K562 (cell line): ENCODE data around the gene NRIP2. TPM values are rescaled to one million over a fixed set of nuclear protein-coding genes. Genes with fewer than 3 reads are reported as not detected.

Experiments
- ATAC-seq: fragments of 200-7000 bp; cut with Tn5 transposase; 3 replicates; pipeline ENCODE4 v1.9.1; 2020; ENCODE audit warnings: moderate library complexity
- BruUV-seq: library from RNA; stranded (reverse); fragments of 400-500 nt; replicated peaks from 2 replicates; lab custom pipeline; 2021; lab: Mats Ljungman, UMichigan
- CTCF ChIA-PET: fragments of 300-600 bp; formaldehyde crosslinking; extraction: SDS; loops from one replicate; lab custom pipeline; 2021; ENCODE audit warnings: low intra/inter-chr PET ratio; lab: Yijun Ruan, JAX
- POLR2A ChIA-PET: fragments of 300-600, 350-650 bp; sonication (Branson Sonifier 250); formaldehyde crosslinking; extraction: SDS; loops from one replicate; lab custom pipeline; 2021; ENCODE audit warnings: antibody characterized with exemption, inconsistent platforms; lab: Yijun Ruan, JAX
- DNase-seq, 4 experiments: peaks; one replicate each; pipeline versions ENCODE4 v3.0.0 to v3.0.0-alpha.2; 2011 to 2018; ENCODE audit warnings: low spot score in 3 of 4, mixed read lengths in 3 of 4; ENCODE audit errors: extremely low read depth in 1 of 4
- FAIRE-seq: peaks from 2 replicates; lab custom pipeline; 2011; peaks lifted over from hg19 to GRCh38; lab: Jason Lieb, UNC
- H2AFZ ChIP-seq: 2 replicates; pipeline ENCODE4 v1.6.0; 2011; ENCODE audit warnings: low read depth, low read length, control low read depth, inconsistent platforms
- H3K27ac ChIP-seq: fragments of 200-600 bp; 3 replicates; pipeline ENCODE4 v1.8.0; 2011; ENCODE audit warnings: low read depth, mild to moderate bottlenecking, control low read depth, inconsistent platforms, low read length, moderate library complexity, mixed read lengths; ENCODE audit errors: extremely low read depth
- H3K27me3 ChIP-seq, 2 experiments: fragments of 300-600 bp in 1 of 2; 2 replicates in 1 of 2; 3 replicates in 1 of 2; pipeline versions ENCODE4 v1.6.0 to v1.8.0; 2011; ENCODE audit warnings: inconsistent platforms in 2 of 2, low read length in 2 of 2, mild to moderate bottlenecking in 1 of 2, mixed read lengths in 1 of 2, moderate library complexity in 1 of 2; ENCODE audit not compliant: control insufficient read depth in 2 of 2, insufficient read depth in 2 of 2
- H3K36me3 ChIP-seq: fragments of 300-600 bp; 3 replicates; pipeline ENCODE4 v1.8.0; 2011; ENCODE audit warnings: mild to moderate bottlenecking, low read length, inconsistent platforms; ENCODE audit not compliant: control insufficient read depth, insufficient read depth
- H3K4me1 ChIP-seq, 2 experiments: fragments of 200-600 bp in 1 of 2; replicated peaks in 1 of 2; 2 replicates in 1 of 2; 3 replicates in 1 of 2; pipeline versions ENCODE4 v1.5.1 to v1.8.0; 2011; ENCODE audit warnings: inconsistent platforms in 2 of 2, low read length in 2 of 2, mild to moderate bottlenecking in 1 of 2, mixed read lengths in 1 of 2, moderate library complexity in 1 of 2; ENCODE audit not compliant: control insufficient read depth in 2 of 2, insufficient read depth in 2 of 2
- H3K4me2 ChIP-seq: 2 replicates; pipeline ENCODE4 v1.6.1; 2011; ENCODE audit warnings: low read length, control low read depth, inconsistent platforms, mixed read lengths; ENCODE audit not compliant: insufficient read depth
- H3K4me3 ChIP-seq: fragments of 200-600 bp; sonication (generic), shearing (Covaris generic); 2 replicates; pipeline ENCODE4 v1.5.1; 2016; ENCODE audit warnings: control low read depth, inconsistent platforms
- H3K79me2 ChIP-seq: fragments of 200-600 bp; 3 replicates; pipeline ENCODE4 v1.8.0; 2011; ENCODE audit warnings: low read length, inconsistent platforms; ENCODE audit not compliant: control insufficient read depth, insufficient read depth
- H3K9ac ChIP-seq, 2 experiments: 2 replicates each; pipeline versions ENCODE4 v1.6.0 to v1.6.1; 2011; ENCODE audit warnings: low read depth in 2 of 2, low read length in 2 of 2, control low read depth in 1 of 2, inconsistent platforms in 1 of 2, mild to moderate bottlenecking in 1 of 2, mixed read lengths in 1 of 2; ENCODE audit not compliant: insufficient read depth in 1 of 2
- H3K9me1 ChIP-seq: one replicate; pipeline ENCODE4 v1.6.0; 2011; ENCODE audit warnings: inconsistent platforms, mild to moderate bottlenecking, low read length, moderate library complexity; ENCODE audit not compliant: control insufficient read depth, insufficient read depth
- H3K9me3 ChIP-seq: replicated peaks from 2 replicates; pipeline ENCODE4 v1.5.1; 2011; ENCODE audit warnings: low read depth, low read length, inconsistent platforms; ENCODE audit not compliant: control insufficient read depth, insufficient read depth
- H4K20me1 ChIP-seq: replicated peaks from 2 replicates; pipeline ENCODE4 v1.6.1; 2011; ENCODE audit warnings: low read length, inconsistent platforms, mixed read lengths; ENCODE audit not compliant: control insufficient read depth, insufficient read depth
- ASH1L ChIP-seq: fragments of 450-650 bp; IDR thresholded peaks from 2 replicates; pipeline ENCODE4 v1.6.1; 2018; ENCODE audit warnings: borderline replicate concordance, mild to moderate bottlenecking, low read depth; ENCODE audit not compliant: partially characterized antibody
- POLR2AphosphoS2 ChIP-seq: IDR thresholded peaks from 2 replicates; pipeline ENCODE4 v1.6.1; 2012; ENCODE audit warnings: low read length, improper control_type of control experiment
- RNF2 ChIP-seq: sonication (generic); IDR thresholded peaks from 2 replicates; pipeline ENCODE4 v1.6.1; 2016
- ZFP36 ChIP-seq: fragments of 150-350 bp; IDR thresholded peaks from 2 replicates; pipeline ENCODE4 v1.6.1; 2018; ENCODE audit warnings: low read length, low read depth; ENCODE audit not compliant: partially characterized antibody
- WGBS: fragments of 100-300 bp; shearing (Covaris generic); methylation state at CpG from one replicate; pipeline ENCODE4 v1.1.6; 2016; ENCODE audit warnings: low coverage, mixed read lengths; ENCODE audit not compliant: insufficient coverage; ENCODE audit errors: missing lambda C conversion rate; 5-methylcytosine and 5-hydroxymethylcytosine counted together
- in situ Hi-C: fragments of 300-500 bp; cut with MboI; formaldehyde crosslinking; loops from 4 replicates; pipeline ENCODE4 v1.15.0; 2018; ENCODE audit warnings: inconsistent platforms, mixed read lengths
- intact Hi-C: fragments of 100-400 bp; cut with micrococcal nuclease; formaldehyde crosslinking; loops from 2 replicates; pipeline ENCODE4 v1.14.2; 2022
- polyA plus RNA-seq, 8 experiments: library from polyadenylated mRNA; depleted of rRNA in 4 of 8; stranded (reverse) in 5 of 8; unstranded in 3 of 8; fragments of >200 nt; fragmentation: Nextera tagmentation in 2 of 8; fragmentation: Illumina TruSeq in 1 of 8; extraction: Ambion mirVana in 2 of 8; extraction: Trizol in 1 of 8; gene quantifications; 2 replicates each; pipeline versions ENCODE4 v1.2.1 to v1.2.3, GENCODE V29; 2011 to 2014; ENCODE audit warnings: inconsistent platforms in 1 of 8, missing spikeins in 1 of 8
- total RNA-seq, 7 experiments: library from RNA; depleted of rRNA in 6 of 7; stranded (reverse); fragments of >200 nt in 6 of 7; fragmentation: Illumina TruSeq in 2 of 7; extraction: Trizol in 2 of 7; gene quantifications; 2 replicates each; pipeline versions ENCODE4 v1.2.1 to v1.2.3, GENCODE V29; 2011 to 2021; ENCODE audit warnings: low replicate concordance in 1 of 7
- TF ChIP-seq, protein P1 (sequence below): fragments of 450-650 bp; IDR thresholded peaks from 2 replicates; pipeline ENCODE4 v1.6.1; 2016; ENCODE audit warnings: missing biosample characterization, missing genetic modification characterization

The NRIP2 gene
- total and polyA plus RNA-seq, 9 of the 15 experiments (the other 6 are each of a cell fraction or from before 2014, with no cell fraction given) = 0.07 to 0.10 TPM; not detected in 7

DNA sequence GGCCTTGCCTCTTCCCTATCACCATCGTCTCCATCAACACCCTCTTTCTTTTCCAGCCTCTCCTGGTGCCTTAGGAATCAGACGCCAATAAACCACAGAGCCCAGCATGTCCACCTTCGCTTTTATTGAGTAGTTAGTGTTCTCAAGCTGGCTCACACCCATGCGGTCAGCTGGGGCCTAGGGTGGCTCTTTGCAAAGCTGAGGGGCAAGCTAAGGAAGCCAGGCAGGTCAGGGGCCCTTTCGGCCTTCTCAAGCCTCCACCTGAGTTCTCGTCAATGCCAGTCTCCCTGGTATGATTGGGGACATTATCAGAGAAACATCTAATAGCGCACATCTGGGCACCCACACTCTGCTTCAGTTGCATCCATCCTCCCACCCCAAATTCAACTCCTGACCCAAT lies 22.7 kb upstream of the NRIP2 start:
- POLR2A ChIA-PET = interaction anchor here (0.7 to 1.1 kb wide), 3 partner anchors 9 to 894 kb away, joined by 3 to 4 read pairs (median 3); no protein-coding TSS in a partner anchor
- WGBS = 87% methylated on average over 7 of the region's 7 CpGs
- in situ Hi-C loops = no loop called here
- BruUV-seq = TSS peak; percentile 57
- intact Hi-C loops = no loop called here
- CTCF ChIA-PET = no interaction called here
- peaks cover 0 to 4% of the 10 kb centered on the region in 2 experiments; a peak in 1 of 5 replicates for H3K4me1 ChIP-seq
- no peak for FAIRE-seq
- no peak for DNase-seq
- H4K20me1 ChIP-seq = no peaks in the 10 kb centered on the region
- H3K4me2 ChIP-seq = no peak overlapping the region
- H3K27ac ChIP-seq = no peak overlapping the region
- ATAC-seq = no peak
- no peak overlapping the region for H3K4me3 ChIP-seq
- H3K9me1 ChIP-seq = no peaks in the 10 kb centered on the region
- H3K27me3 ChIP-seq = no peaks in the 10 kb centered on the region
- no peak overlapping the region for H3K9ac ChIP-seq
- TF ChIP-seq POLR2AphosphoS2 = peak; percentile 73; the same call in 1 of the 2 replicates
- TF ChIP-seq, protein P1, sequence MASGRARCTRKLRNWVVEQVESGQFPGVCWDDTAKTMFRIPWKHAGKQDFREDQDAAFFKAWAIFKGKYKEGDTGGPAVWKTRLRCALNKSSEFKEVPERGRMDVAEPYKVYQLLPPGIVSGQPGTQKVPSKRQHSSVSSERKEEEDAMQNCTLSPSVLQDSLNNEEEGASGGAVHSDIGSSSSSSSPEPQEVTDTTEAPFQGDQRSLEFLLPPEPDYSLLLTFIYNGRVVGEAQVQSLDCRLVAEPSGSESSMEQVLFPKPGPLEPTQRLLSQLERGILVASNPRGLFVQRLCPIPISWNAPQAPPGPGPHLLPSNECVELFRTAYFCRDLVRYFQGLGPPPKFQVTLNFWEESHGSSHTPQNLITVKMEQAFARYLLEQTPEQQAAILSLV (tag) = no peak
- TF ChIP-seq ZFP36 = no peak
- no peak for TF ChIP-seq ASH1L
- no peak for TF ChIP-seq RNF2
- H3K79me2 ChIP-seq = no peaks in the 10 kb centered on the region
- H3K9me3 ChIP-seq = no peaks in the 10 kb centered on the region
- H3K36me3 ChIP-seq = peaks cover 35% of the 10 kb centered on the region; the same call in 1 of the 3 replicates
- no peak overlapping the region for H2AFZ ChIP-seq
